WTC11 (cell line): ENCODE results near the gene SLC17A5. TPM values are rescaled to one million over a fixed set of nuclear protein-coding genes. Genes with fewer than 3 reads are reported as not detected.

Experiments used
- ATAC-seq: fragments of 200-7000 bp; cut with Tn5 transposase; 2 replicates; pipeline ENCODE4 v1.10.0; 2021; ENCODE audit warnings: mild to moderate bottlenecking, moderate library complexity
- CTCF ChIA-PET: fragments of 300-600 bp; sonication (Branson Sonifier 250); formaldehyde crosslinking; loops from one replicate; lab custom pipeline; 2021; ENCODE audit warnings: antibody characterized with exemption; lab: Charles Lee
- POLR2A ChIA-PET: fragments of 350-600 bp; sonication (Branson Sonifier 250); formaldehyde crosslinking; loops from one replicate; lab custom pipeline; 2021; ENCODE audit warnings: antibody characterized with exemption; lab: Charles Lee
- DNase-seq: peaks from one replicate; pipeline ENCODE4 v3.0.0; 2021; ENCODE audit warnings: low spot score
- H3K27ac Mint-ChIP-seq: 2 replicates; pipeline ENCODE4 v1.8.0; 2021; ENCODE audit warnings: mixed read lengths
- H3K27me3 Mint-ChIP-seq: 2 replicates; pipeline ENCODE4 v1.8.0; 2021; ENCODE audit warnings: low read depth, mild to moderate bottlenecking, moderate library complexity, mixed read lengths
- H3K36me3 Mint-ChIP-seq: 2 replicates; pipeline ENCODE4 v1.8.0; 2021; ENCODE audit warnings: mixed read lengths
- H3K4me1 Mint-ChIP-seq: 2 replicates; pipeline ENCODE4 v1.8.0; 2022; ENCODE audit warnings: mixed read lengths
- H3K4me3 Mint-ChIP-seq: 2 replicates; pipeline ENCODE4 v1.8.0; 2021; ENCODE audit warnings: mild to moderate bottlenecking, moderate library complexity, mixed read lengths
- H3K9me3 Mint-ChIP-seq: 2 replicates; pipeline ENCODE4 v1.8.0; 2021; ENCODE audit warnings: mixed read lengths
- ARID4B ChIP-seq: sonication (generic); formaldehyde crosslinking; IDR thresholded peaks from 2 replicates; pipeline ENCODE4 v1.8.0; 2023; ENCODE audit warnings: missing genetic modification reagents, mild to moderate bottlenecking, borderline replicate concordance
- ATF2 ChIP-seq: sonication (generic); formaldehyde crosslinking; IDR thresholded peaks from 2 replicates; pipeline ENCODE4 v1.8.1; 2022; ENCODE audit warnings: low read depth, missing genetic modification reagents, borderline replicate concordance
- ATF6 ChIP-seq: sonication (generic); formaldehyde crosslinking; IDR thresholded peaks from 2 replicates; pipeline ENCODE4 v1.8.1; 2023; ENCODE audit warnings: mild to moderate bottlenecking, missing genetic modification reagents
- CDX4 ChIP-seq: fragments of 250-450 bp; sonication (Bioruptor Pico); IDR thresholded peaks from 2 replicates; pipeline ENCODE4 v1.9.0; 2021; ENCODE audit warnings: moderate library complexity, mild to moderate bottlenecking, inconsistent platforms, borderline replicate concordance
- CREM ChIP-seq: sonication (generic); formaldehyde crosslinking; IDR thresholded peaks from 2 replicates; pipeline ENCODE4 v1.8.1; 2022; ENCODE audit warnings: mild to moderate bottlenecking, missing genetic modification reagents, moderate library complexity
- ELF4 ChIP-seq: sonication (generic); formaldehyde crosslinking; IDR thresholded peaks from 2 replicates; pipeline ENCODE4 v1.8.1; 2022; ENCODE audit warnings: low read depth, mild to moderate bottlenecking, moderate library complexity, missing genetic modification reagents
- ESRRA ChIP-seq: sonication (generic); formaldehyde crosslinking; IDR thresholded peaks from 2 replicates; pipeline ENCODE4 v1.8.1; 2022; ENCODE audit warnings: mild to moderate bottlenecking, missing genetic modification reagents, borderline replicate concordance
- FOXK1 ChIP-seq: sonication (generic); formaldehyde crosslinking; IDR thresholded peaks from 2 replicates; pipeline ENCODE4 v1.8.0; 2022; ENCODE audit warnings: mild to moderate bottlenecking, moderate library complexity, missing genetic modification reagents
- GRHL2 ChIP-seq: fragments of 250-450 bp; sonication (Bioruptor Pico); IDR thresholded peaks from 2 replicates; pipeline ENCODE4 v1.8.0; 2022; ENCODE audit warnings: mild to moderate bottlenecking, moderate library complexity; ENCODE audit not compliant: insufficient replicate concordance, severe bottlenecking
- IRF1 ChIP-seq: sonication (generic); formaldehyde crosslinking; IDR thresholded peaks from 2 replicates; pipeline ENCODE4 v1.8.0; 2023; ENCODE audit warnings: missing genetic modification reagents
- JUN ChIP-seq: sonication (generic); formaldehyde crosslinking; IDR thresholded peaks from 2 replicates; pipeline ENCODE4 v1.8.0; 2023; ENCODE audit warnings: mild to moderate bottlenecking, missing genetic modification reagents
- NR1H2 ChIP-seq: sonication (generic); formaldehyde crosslinking; IDR thresholded peaks from 2 replicates; pipeline ENCODE4 v1.9.0; 2021; ENCODE audit warnings: mild to moderate bottlenecking, moderate library complexity, missing genetic modification reagents
- NR2C2 ChIP-seq: sonication (generic); formaldehyde crosslinking; IDR thresholded peaks from 2 replicates; pipeline ENCODE4 v1.8.0; 2022; ENCODE audit warnings: mild to moderate bottlenecking, missing genetic modification reagents
- NR3C1 ChIP-seq: sonication (generic); formaldehyde crosslinking; conservative IDR thresholded peaks from 2 replicates; pipeline ENCODE4 v1.8.1; 2023; ENCODE audit warnings: low read depth, mild to moderate bottlenecking, missing genetic modification reagents
- RELA ChIP-seq: sonication (generic); formaldehyde crosslinking; IDR thresholded peaks from 2 replicates; pipeline ENCODE4 v1.8.1; 2022; ENCODE audit warnings: missing genetic modification reagents, mild to moderate bottlenecking, borderline replicate concordance
- RORB ChIP-seq: fragments of 250-450 bp; sonication (Bioruptor Pico); IDR thresholded peaks from 2 replicates; pipeline ENCODE4 v1.9.0; 2021; ENCODE audit warnings: mild to moderate bottlenecking
- SMAD3 ChIP-seq: sonication (generic); formaldehyde crosslinking; IDR thresholded peaks from 2 replicates; pipeline ENCODE4 v1.8.0; 2022; ENCODE audit warnings: missing genetic modification reagents, mild to moderate bottlenecking, borderline replicate concordance
- SMAD4 ChIP-seq: sonication (generic); formaldehyde crosslinking; IDR thresholded peaks from 2 replicates; pipeline ENCODE4 v1.8.0; 2022; ENCODE audit warnings: mild to moderate bottlenecking, missing genetic modification reagents
- SOX15 ChIP-seq: fragments of 250-450 bp; sonication (Bioruptor Pico); IDR thresholded peaks from 2 replicates; pipeline ENCODE4 v1.9.0; 2021; ENCODE audit warnings: mild to moderate bottlenecking
- SP1 ChIP-seq: sonication (generic); formaldehyde crosslinking; conservative IDR thresholded peaks from 2 replicates; pipeline ENCODE4 v1.8.1; 2022; ENCODE audit warnings: missing genetic modification reagents
- ZNF121 ChIP-seq: sonication (generic); formaldehyde crosslinking; IDR thresholded peaks from 2 replicates; pipeline ENCODE4 v1.8.0; 2023; ENCODE audit warnings: missing genetic modification reagents
- ZNF317 ChIP-seq: sonication (generic); formaldehyde crosslinking; IDR thresholded peaks from 2 replicates; pipeline ENCODE4 v1.8.1; 2023; ENCODE audit warnings: low read depth, mild to moderate bottlenecking, moderate library complexity, missing genetic modification reagents, borderline replicate concordance
- ZNF396 ChIP-seq: fragments of 250-450 bp; sonication (Bioruptor Pico); IDR thresholded peaks from 2 replicates; pipeline ENCODE4 v1.8.0; 2021; ENCODE audit warnings: mild to moderate bottlenecking, moderate library complexity, borderline replicate concordance
- ZNF416 ChIP-seq: fragments of 250-450 bp; sonication (Bioruptor Pico); IDR thresholded peaks from 2 replicates; pipeline ENCODE4 v1.9.0; 2021; ENCODE audit warnings: mild to moderate bottlenecking, inconsistent platforms
- total RNA-seq: library from RNA; stranded (reverse); gene quantifications from 3 replicates; pipeline ENCODE4 v1.2.3, GENCODE V29; 2021

SLC17A5 gene
- total RNA-seq, 1 experiment from 2014 or later: 9.3 TPM

- H3K27me3 Mint-ChIP-seq: no peaks in the 10 kb centered on the region
- H3K9me3 Mint-ChIP-seq: no peaks in the 10 kb centered on the region
- DNase-seq: no peak
- POLR2A ChIA-PET: interaction anchor here (1.3 to 1.5 kb wide), 2 partner anchors 12 to 28 kb away, joined by 4 to 8 read pairs; partner anchors contain the start of gene EEF1A1
- H3K36me3 Mint-ChIP-seq: no peaks in the 10 kb centered on the region
- H3K27ac Mint-ChIP-seq: no peak overlapping the region
- H3K4me3 Mint-ChIP-seq: no peak overlapping the region
- no peak for ATAC-seq
- CTCF ChIA-PET: interaction anchor here (0.5 to 4.3 kb wide), 24 partner anchors 9 to 239 kb away, joined by 3 to 41 read pairs (median 4); partner anchors contain the start of genes CGAS, MTO1 and SLC17A5
- H3K4me1 Mint-ChIP-seq: no peaks in the 10 kb centered on the region
- TF ChIP-seq ZNF317 (no peak), CDX4 (CRISPR knock-in tag) (no peak), ZNF416 (CRISPR knock-in tag) (no peak), FOXK1 (no peak), CREM (CRISPR knock-in tag) (no peak), ELF4 (CRISPR knock-in tag) (no peak), NR2C2 (CRISPR knock-in tag) (no peak), ESRRA (no peak), ZNF121 (CRISPR knock-in tag) (no peak), ATF6 (no peak), NR3C1 (CRISPR knock-in tag) (no peak), NR1H2 (no peak), ATF2 (CRISPR knock-in tag) (no peak), ARID4B (no peak), JUN (CRISPR knock-in tag) (no peak), SP1 (CRISPR knock-in tag) (no peak)
Observed at GRCh38 chr6:73548458-73549446, 105.0 kb downstream of the SLC17A5 start.

GRCh38 chr6:73547036-73547435, 106.8 kb downstream of the SLC17A5 start:
- POLR2A ChIA-PET: no interaction called here
- TF ChIP-seq IRF1 (no peak), RELA (CRISPR knock-in tag) (no peak), GRHL2 (CRISPR knock-in tag) (no peak), ZNF396 (CRISPR knock-in tag) (no peak), SOX15 (CRISPR knock-in tag) (no peak), RORB (CRISPR knock-in tag) (no peak), SMAD4 (CRISPR knock-in tag) (no peak), SMAD3 (CRISPR knock-in tag) (no peak)

More at GRCh38 chr6:73547036-73547435, 106.8 kb downstream of the SLC17A5 start:
- Mint-ChIP-seq H3K27ac (no peak overlapping the region), H3K27me3 (no peaks in the 10 kb centered on the region), H3K9me3 (no peaks in the 10 kb centered on the region), H3K36me3 (no peaks in the 10 kb centered on the region), H3K4me3 (no peak overlapping the region), H3K4me1 (no peaks in the 10 kb centered on the region)
- CTCF ChIA-PET: interaction anchor here (0.7 to 4.3 kb wide), 2 partner anchors 11 to 203 kb away, joined by 3 to 41 read pairs; no protein-coding TSS in a partner anchor
- DNase-seq: no peak
- ATAC-seq: no peak
